ENCODE results near the gene TGFBR3. TPM values are rescaled to one million over a fixed set of nuclear protein-coding genes. Genes with fewer than 3 reads are reported as not detected.

The TGFBR3 gene
- total and polyA plus RNA-seq, 2 experiments from 2014 or later: 46.8 to 68.3 TPM

DNA sequence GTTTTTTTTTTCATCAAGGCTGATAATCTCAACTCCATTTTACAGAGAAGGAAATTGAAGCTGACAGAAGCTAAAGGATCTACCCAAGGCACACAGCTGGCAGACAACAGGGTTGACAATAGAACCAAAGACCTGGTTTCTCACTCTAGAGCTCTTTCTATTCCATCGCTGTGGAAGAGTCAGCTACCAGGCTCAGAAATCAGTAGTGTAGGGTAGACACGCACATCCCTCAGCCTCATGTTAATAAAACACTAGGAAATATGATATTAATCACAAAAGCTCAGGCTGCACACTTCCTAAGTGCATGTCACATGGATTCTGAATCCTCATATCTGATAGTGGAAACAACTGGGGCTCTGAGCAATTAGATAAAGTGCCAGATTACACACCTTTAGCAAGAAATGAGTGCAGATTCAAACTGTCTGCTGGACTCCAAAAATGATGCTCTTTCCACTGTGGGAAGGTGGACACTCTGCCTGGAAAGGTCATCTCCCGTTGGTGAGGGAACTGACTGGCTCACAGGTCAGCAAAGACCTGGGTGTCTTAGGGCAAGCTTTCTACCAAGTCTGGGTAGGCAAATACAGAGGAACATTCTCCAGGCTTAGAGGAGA is 139.1 kb downstream of the TGFBR3 start:
- no peaks in the 10 kb centered on the region for H3K9me3 ChIP-seq (ENCODE audit: low read depth)
- TF ChIP-seq, protein P1, sequence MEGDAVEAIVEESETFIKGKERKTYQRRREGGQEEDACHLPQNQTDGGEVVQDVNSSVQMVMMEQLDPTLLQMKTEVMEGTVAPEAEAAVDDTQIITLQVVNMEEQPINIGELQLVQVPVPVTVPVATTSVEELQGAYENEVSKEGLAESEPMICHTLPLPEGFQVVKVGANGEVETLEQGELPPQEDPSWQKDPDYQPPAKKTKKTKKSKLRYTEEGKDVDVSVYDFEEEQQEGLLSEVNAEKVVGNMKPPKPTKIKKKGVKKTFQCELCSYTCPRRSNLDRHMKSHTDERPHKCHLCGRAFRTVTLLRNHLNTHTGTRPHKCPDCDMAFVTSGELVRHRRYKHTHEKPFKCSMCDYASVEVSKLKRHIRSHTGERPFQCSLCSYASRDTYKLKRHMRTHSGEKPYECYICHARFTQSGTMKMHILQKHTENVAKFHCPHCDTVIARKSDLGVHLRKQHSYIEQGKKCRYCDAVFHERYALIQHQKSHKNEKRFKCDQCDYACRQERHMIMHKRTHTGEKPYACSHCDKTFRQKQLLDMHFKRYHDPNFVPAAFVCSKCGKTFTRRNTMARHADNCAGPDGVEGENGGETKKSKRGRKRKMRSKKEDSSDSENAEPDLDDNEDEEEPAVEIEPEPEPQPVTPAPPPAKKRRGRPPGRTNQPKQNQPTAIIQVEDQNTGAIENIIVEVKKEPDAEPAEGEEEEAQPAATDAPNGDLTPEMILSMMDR (IDR thresholded peaks at IDR 0.05; ENCODE audit: poor library complexity): no peak
- TF ChIP-seq EZH2 (IDR thresholded peaks at IDR 0.05; ENCODE audit: borderline replicate concordance): no peak
- no peak for TF ChIP-seq EZH2phosphoT487 (IDR thresholded peaks at IDR 0.05; ENCODE audit: low read depth, severe bottlenecking, unreplicated experiment)
- no peaks in the 10 kb centered on the region for H3K36me3 ChIP-seq (replicated peaks; ENCODE audit: insufficient read depth, low read depth)
- no peak overlapping the region for H3K4me2 ChIP-seq
- H3K4me3 ChIP-seq: no peak overlapping the region
- no peak overlapping the region for H2AFZ ChIP-seq
- H3K27me3 ChIP-seq: no peaks in the 10 kb centered on the region
- H4K20me1 ChIP-seq (ENCODE audit: insufficient read depth, poor library complexity, severe bottlenecking): no peaks in the 10 kb centered on the region
- peaks cover 16% of the 10 kb centered on the region for H3K79me2 ChIP-seq
- no peaks in the 10 kb centered on the region for H3K9me2 ChIP-seq (replicated peaks; ENCODE audit: insufficient read depth)
- 97% methylated on average over 3 of the region's 3 CpGs for WGBS (ENCODE audit: low lambda C conversion rate, missing lambda C conversion rate)
- no peak for DNase-seq (ENCODE audit: low spot score)
- H3K27ac ChIP-seq: no peak overlapping the region
- H3K4me1 ChIP-seq (ENCODE audit: insufficient read depth): peaks cover 8% of the 10 kb centered on the region

DNA sequence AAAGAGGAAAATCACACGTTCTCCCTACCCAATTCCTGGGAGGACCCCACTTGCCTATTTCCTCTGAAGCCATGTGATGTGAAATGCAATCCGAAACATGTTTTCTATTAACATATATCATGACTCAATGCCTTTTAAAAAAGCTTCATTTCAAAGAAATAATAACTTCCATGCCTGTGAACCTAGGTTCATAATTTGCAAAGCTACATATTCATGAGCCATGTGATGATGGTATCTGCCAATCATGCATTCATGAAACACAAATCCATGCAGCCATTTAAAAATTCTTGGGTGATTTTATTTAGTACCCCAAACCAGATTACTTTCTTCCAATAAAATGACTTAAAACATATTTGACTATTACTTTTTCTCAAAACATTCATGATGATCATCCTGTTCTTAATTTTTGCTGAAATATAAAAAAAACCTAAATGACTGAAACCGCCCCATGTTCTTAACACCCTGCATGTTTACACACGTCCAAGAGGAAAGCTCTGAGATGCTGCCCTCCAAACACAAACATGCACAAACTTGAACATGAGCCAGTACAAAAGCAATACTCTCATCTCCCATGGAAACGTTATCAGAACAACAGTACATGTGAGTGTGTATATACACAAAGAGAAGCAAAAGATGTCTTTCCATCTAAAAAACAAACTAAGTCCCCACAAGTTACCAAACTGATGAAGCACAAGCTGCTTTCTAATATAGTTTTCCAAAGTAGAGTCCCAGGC is 140.1 kb downstream of the TGFBR3 start:
- Histone ChIP-seq H3K4me1 (ENCODE audit: insufficient read depth) (peaks cover 8% of the 10 kb centered on the region), H3K36me3 (replicated peaks; ENCODE audit: insufficient read depth, low read depth) (no peaks in the 10 kb centered on the region), H3K9me3 (ENCODE audit: low read depth) (no peaks in the 10 kb centered on the region), H4K20me1 (ENCODE audit: insufficient read depth, poor library complexity, severe bottlenecking) (no peaks in the 10 kb centered on the region), H3K9me2 (replicated peaks; ENCODE audit: insufficient read depth) (no peaks in the 10 kb centered on the region), H2AFZ (no peak overlapping the region), H3K79me2 (peaks cover 16% of the 10 kb centered on the region), H3K27ac (peak overlapping the region; percentile 33), H3K27me3 (no peaks in the 10 kb centered on the region), H3K4me3 (no peak overlapping the region), H3K4me2 (no peak overlapping the region)
- no peak for DNase-seq (ENCODE audit: low spot score)
- 79% methylated on average over 5 of the region's 5 CpGs for WGBS (ENCODE audit: low lambda C conversion rate, missing lambda C conversion rate)
- TF ChIP-seq EZH2phosphoT487 (IDR thresholded peaks at IDR 0.05; ENCODE audit: low read depth, severe bottlenecking, unreplicated experiment) (no peak), EZH2 (IDR thresholded peaks at IDR 0.05; ENCODE audit: borderline replicate concordance) (no peak)
- TF ChIP-seq, protein P1 (IDR thresholded peaks at IDR 0.05; ENCODE audit: poor library complexity): no peak

DNA sequence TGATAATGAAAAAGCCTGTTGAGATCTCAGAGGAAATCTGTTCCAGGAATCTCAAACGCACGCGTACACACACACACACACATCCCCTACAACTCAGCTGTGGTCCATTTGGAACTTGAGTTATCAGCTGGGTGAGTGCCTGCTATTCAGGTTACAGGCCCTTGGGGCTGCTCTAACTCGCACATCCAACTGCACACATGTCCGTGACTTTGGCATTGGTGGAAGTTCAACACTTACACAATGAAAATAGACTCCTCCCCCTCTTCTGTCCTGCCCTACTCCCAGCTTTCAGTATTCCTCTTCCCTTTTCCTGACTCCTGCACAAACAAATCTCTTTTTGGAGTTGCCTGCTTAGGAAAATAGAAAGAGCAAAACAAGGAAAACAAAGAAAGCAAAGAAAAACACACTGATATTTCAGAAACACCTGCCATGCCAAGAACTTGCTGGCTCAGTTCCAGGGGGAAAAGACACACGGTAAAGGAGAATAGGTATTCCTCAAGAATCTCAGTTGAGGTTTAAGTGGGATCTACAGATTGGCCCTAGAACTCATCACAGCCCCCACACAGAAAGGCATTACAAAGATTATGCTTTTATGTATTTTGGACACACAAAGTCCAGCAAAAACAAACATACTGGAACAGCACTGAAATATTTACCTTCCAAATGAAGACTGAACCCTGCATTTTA is 140.9 kb downstream of the TGFBR3 start:
- WGBS (ENCODE audit: low lambda C conversion rate, missing lambda C conversion rate): 75% methylated on average over 6 of the region's 6 CpGs
- peaks cover 8% of the 10 kb centered on the region for H3K4me1 ChIP-seq (ENCODE audit: insufficient read depth)
- H3K9me3 ChIP-seq (ENCODE audit: low read depth): no peaks in the 10 kb centered on the region
- DNase-seq (ENCODE audit: low spot score): peak; percentile 35
- H3K27me3 ChIP-seq: no peaks in the 10 kb centered on the region
- H2AFZ ChIP-seq: no peak overlapping the region
- H3K27ac ChIP-seq: peak overlapping the region; percentile 20
- H3K79me2 ChIP-seq: peaks cover 15% of the 10 kb centered on the region
- no peak for TF ChIP-seq EZH2 (IDR thresholded peaks at IDR 0.05; ENCODE audit: borderline replicate concordance)
- TF ChIP-seq, protein P1 (IDR thresholded peaks at IDR 0.05; ENCODE audit: poor library complexity): no peak
- no peak for TF ChIP-seq EZH2phosphoT487 (IDR thresholded peaks at IDR 0.05; ENCODE audit: low read depth, severe bottlenecking, unreplicated experiment)
- H3K9me2 ChIP-seq (replicated peaks; ENCODE audit: insufficient read depth): no peaks in the 10 kb centered on the region
- H3K36me3 ChIP-seq (replicated peaks; ENCODE audit: insufficient read depth, low read depth): no peaks in the 10 kb centered on the region
- H3K4me2 ChIP-seq: no peak overlapping the region
- no peak overlapping the region for H3K4me3 ChIP-seq
- no peaks in the 10 kb centered on the region for H4K20me1 ChIP-seq (ENCODE audit: insufficient read depth, poor library complexity, severe bottlenecking)
